Suppressor macrophage treated with lipopolysaccharide for 4 hours (primary cell): ENCODE data around the gene CUEDC2.
A peak's percentile ranks its signal among the peaks of the same experiment; 100 is the strongest.

Experiments
- DNase-seq: peaks from one replicate; pipeline ENCODE4 v3.0.0-alpha.2; 2020

The CUEDC2 gene

DNA sequence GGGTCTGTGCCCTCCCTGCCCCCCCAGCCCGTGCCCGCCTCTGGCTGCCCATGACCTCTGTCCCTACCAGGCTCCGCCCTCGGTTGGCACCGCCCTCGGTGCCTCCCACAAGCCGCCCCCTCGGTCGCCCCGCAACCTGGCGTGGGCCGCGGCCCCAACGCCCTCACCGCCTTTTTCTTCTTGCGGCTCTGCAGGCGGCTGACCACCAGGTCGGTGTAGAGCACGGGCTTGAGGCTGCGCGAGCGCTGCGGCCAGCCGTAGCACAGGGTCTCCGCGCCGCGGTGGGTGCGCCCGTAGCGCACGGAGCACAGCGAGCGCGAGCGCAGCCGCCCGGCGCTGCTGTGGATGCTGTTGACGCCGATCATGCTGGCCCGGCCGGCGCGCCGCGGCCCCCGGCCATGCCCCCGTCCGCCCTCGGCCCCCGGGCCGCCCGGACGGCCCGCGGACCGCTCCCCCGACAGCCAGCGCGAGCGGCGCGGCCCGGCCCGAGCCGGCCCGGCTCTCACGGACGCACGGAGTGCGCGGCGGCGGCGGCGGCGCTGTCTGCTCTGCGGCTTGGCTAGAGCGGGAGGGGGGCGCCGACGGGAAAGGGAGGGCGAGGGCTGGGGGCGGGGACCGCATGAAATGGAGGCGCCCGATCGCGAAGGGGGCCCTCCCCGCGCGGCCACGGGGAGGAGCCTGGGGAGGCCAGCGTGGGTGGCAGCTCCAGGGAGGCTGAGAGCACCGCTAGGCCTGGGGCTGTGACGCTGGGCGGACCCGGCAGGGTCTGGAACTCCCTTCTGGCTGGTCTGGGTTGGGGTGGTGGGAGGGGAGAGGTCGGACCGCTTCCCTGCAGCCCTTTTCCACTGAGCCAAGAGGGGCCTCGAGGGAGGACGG, 23.4 kb downstream of the CUEDC2 start:
- peak; percentile 54 for DNase-seq

DNA sequence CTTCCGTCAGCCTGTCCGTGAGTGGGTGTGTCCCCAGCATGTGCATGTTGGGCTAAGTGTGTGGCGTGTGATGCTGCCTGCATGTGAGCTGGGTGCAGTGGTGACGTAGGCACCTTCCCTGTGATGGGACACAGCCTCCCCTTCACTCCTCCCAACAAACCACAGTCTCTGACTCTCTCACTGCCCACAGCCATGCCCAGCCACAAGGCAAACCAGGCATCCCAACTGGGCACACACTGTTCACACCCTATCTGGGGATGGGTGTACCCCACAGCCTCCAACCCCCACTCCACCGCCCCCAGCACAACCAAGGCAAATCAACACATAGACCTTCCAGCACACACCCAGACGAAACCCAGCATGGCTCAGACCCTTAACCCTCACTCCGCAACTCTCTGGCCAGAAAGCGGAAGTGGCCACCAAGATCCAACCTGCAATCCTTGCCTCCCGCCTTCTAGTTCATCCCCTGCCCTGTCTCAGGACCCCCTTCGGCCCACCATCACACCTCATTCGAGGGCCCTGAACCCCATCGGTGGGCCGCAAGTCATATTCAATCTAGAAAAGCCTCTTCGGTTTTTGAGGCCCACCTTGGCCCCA, 24.1 kb downstream of the CUEDC2 start:
- DNase-seq = peak; percentile 42

DNA sequence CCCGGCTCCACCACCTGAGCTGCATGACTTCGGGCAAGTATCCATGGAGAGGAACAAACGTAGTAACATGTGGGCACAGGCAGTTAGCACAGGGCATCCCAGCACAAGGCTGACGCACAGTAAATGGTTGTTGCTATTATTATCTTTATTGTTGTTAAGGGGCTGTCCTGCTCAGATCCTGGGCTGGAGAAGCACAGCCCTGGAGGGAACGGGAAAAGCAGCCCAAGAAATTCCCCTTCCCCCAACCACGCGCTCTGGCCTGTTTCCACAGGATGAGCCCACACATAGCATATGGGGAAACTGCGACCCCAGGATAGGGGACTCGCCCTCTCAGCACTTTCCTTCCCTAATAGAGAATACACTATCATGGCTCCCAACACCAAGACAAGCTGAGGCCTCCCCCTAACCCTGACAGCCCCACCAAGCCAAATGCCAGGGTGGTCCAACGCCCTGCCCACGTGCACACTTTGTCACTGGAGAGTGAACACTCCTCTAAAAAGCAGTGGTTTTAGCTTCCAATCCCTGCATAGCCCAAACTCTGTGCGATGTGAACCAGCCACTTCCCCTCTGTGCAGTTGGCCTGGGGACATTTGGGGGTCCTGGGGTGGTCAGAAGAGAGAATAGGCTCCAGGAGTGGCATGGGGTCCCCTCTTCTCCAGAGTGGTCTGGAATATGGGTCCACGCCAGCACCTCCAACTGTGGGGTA, 24.8 kb downstream of the CUEDC2 start:
- no peak for DNase-seq

DNA sequence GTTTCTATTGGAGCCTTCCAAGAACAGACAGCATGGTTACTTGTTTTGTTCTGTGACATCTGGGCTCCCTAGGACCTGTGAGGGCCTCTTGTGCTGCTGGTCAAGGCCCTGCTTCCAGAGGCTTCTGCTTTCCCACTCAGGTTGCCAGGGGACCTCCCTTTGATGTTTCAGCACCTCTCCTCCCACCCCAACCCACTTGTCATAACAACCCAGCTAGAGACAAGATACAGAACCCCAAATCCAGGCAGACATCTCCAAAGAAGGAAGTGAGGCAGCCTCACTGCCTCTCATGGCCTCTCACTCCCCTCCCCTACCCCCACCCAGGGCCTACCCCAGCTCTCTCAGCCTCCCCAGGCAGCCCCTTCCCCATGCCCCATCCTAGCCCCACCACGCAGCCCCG, 25.6 kb downstream of the CUEDC2 start:
- no peak for DNase-seq

DNA sequence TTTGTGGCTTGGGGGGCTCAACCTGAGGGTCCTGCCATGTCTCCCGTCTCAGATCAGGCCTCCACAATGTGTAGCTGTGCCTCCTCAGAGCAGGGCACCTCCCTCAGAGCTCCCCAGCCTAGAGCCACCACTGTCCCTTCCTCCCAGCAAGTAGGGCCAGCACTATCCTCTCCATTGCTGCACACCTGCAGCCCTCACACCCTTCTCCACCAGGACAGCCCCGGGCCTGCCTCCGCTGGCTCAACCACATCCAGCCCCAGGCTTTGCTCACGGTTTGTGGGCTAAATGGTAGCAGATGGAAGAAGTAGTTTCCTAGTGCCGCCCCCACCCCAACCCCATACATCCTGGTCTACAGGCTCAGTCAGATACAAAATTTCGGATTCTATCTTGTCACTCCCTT, 26.7 kb downstream of the CUEDC2 start:
- DNase-seq = no peak

DNA sequence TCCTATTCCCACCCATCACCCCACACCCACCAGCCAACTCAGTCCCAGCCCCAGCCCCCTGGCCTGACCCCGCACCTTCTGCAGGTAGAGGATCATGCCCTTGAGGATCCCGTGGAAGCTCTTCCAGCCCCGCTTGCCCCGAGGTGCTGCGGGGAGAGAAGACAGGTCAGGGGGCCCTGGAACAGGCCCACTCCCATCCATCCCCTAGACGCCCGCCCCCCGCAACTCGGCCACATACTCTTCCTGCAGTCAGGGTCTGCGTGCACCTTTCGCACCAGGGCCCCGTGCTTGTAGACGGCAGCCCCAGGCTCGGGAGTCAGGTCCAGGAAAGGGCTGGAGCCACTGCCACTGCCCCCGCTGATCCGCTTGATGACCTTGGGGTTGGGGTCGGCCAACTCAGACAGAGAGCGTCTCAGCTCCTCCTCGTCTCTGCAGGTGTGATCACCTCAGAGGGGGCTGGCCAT, 27.2 kb downstream of the CUEDC2 start:
- no peak for DNase-seq

DNA sequence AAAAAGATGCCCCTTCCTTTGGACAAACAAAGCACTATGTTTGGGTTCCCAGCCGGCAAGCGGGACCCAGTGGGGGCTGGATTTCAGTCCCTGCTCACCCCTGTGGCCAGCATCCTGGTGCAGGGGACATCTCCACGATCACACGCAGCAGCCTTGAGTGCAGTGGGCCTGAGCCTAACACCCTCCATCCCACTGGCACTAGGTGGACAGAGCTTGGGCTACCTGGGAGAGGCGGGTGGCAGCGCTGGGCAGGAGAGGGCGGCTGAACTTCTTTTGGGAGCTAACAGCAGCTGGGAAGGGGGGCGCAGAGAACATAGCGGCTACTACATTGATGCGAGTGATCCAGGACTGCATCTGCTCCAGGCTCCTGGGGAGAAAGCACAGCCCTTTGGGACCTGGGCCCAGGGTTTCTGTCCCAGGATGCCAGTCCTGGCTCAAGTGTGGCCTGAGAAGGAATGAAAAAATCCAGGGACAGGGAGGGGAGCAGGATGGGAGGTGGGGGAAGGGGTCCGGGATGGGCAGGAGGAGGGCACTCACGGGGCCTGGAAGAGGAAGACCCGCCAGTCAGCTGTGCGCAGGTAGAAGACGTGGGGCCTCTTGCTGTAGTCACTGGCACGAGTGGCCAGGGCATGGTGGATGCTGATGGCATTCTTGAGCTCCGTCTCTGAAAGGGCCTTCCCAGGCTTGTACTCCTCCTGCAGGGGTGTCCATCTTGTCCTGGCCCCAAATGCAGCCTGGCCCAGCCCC, 27.8 kb downstream of the CUEDC2 start:
- DNase-seq = no peak

DNA sequence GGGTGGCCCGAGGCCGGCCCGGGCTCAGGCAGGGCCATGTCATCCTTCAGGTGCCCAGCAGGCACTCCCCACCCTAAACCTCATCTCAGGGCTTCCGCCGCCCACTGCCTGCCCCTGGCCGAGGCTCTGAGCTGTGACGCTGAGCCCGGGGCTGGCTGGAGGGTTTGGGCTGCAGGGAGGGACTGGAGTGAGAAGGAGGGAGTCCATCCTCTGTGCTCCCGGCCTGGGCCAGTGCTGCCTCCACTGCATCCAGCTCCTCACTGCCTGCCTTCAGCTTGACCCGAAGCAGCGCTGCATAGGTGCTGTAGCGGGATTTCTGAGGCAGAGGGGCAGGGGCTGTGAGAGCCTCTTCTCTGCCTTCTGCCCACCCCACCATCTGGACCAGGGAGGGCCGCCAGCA, 29.3 kb downstream of the CUEDC2 start:
- no peak for DNase-seq

DNA sequence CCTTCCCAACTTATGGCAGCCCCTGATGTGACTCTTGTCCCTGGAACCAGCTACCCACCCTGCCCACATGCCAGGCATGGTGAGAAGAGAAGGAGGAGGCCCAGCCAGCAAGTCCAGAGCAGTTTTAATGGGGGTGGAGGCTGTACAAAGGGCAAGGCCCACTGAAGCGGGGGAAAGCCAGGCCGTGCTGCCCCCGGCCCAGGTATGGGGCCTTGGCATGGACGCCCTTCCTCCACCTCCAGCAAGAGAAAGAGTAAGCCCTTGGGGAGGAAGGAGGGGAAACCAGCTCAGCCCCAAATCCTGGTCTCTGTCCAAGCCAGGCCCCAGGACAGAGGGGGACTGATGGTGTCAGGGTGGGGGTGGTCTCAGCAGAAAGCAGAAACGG, 29.9 kb downstream of the CUEDC2 start:
- no peak for DNase-seq

DNA sequence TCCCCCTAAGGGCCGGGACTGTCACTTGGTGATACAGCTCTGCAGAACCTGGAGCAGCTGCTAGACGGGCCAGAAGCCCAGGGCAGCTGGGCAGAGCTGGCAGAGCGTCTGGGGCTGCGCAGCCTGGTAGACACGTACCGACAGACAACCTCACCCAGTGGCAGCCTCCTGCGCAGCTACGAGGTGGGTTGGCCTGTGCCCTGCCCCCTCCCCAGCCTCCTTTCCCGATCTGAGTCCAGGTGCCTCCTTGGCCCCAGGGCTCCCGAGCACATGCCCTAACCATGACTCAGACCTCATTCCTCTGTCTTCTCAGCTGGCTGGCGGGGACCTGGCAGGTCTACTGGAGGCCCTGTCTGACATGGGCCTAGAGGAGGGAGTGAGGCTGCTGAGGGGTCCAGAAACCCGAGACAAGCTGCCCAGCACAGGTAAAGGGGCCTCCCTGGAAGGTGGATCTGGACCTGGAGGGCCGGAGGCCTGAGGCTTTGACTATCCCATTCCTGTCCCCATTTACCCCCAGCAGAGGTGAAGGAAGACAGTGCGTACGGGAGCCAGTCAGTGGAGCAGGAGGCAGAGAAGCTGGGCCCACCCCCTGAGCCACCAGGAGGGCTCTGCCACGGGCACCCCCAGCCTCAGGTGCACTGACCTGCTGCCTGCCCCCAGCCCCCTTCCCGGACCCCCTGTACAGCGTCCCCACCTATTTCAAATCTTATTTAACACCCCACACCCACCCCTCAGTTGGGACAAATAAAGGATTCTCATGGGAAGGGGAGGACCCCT, 30.5 kb downstream of the CUEDC2 start:
- DNase-seq = no peak

DNA sequence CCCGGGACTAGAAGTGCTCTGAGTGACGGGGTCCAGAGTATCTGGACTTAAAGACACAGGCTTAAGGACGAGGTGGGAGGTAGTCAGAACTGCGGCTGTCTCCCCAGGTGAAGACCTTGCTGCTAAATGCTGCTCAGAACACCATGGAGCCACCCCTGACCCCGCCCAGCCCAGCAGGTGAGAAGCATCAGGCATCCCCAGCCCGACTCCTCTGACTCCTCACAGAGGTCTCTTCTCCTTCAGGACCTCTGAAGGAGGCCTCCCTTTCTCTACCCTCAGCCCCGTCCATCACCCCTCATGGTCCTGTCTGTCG, 31.1 kb downstream of the CUEDC2 start:
- DNase-seq = no peak

DNA sequence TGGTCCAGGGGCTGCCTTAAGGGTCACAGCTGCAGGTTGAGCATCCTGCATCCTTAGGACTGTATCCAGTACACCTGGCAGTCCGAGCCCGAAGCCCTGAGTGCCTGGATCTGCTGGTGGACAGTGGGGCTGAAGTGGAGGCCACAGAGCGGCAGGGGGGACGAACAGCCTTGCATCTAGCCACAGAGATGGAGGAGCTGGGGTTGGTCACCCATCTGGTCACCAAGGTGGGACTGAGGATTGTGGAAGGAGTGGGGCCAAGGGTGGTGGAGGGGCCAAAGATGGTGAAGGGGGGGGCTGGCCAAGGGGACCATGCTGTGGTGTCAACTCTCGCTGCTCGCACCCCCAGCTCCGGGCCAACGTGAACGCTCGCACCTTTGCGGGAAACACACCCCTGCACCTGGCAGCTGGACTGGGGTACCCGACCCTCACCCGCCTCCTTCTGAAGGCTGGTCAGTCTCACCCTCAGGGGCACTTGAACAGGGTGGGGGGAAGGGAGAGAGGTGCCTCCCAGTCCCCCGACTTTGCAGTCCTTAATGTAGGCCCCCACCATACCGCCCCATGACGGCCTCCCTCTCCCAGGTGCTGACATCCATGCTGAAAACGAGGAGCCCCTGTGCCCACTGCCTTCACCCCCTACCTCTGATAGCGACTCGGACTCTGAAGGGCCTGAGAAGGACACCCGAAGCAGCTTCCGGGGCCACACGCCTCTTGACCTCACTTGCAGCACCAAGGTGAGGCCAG, 31.6 kb downstream of the CUEDC2 start:
- DNase-seq = no peak

DNA sequence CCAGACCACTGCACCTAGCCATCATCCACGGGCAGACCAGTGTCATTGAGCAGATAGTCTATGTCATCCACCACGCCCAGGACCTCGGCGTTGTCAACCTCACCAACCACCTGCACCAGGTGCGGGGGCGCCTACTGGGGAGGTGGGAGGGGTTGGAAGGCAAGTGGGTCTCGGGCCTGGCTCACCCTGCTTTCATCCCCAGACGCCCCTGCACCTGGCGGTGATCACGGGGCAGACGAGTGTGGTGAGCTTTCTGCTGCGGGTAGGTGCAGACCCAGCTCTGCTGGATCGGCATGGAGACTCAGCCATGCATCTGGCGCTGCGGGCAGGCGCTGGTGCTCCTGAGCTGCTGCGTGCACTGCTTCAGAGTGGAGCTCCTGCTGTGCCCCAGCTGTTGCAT, 32.3 kb downstream of the CUEDC2 start:
- no peak for DNase-seq

DNA sequence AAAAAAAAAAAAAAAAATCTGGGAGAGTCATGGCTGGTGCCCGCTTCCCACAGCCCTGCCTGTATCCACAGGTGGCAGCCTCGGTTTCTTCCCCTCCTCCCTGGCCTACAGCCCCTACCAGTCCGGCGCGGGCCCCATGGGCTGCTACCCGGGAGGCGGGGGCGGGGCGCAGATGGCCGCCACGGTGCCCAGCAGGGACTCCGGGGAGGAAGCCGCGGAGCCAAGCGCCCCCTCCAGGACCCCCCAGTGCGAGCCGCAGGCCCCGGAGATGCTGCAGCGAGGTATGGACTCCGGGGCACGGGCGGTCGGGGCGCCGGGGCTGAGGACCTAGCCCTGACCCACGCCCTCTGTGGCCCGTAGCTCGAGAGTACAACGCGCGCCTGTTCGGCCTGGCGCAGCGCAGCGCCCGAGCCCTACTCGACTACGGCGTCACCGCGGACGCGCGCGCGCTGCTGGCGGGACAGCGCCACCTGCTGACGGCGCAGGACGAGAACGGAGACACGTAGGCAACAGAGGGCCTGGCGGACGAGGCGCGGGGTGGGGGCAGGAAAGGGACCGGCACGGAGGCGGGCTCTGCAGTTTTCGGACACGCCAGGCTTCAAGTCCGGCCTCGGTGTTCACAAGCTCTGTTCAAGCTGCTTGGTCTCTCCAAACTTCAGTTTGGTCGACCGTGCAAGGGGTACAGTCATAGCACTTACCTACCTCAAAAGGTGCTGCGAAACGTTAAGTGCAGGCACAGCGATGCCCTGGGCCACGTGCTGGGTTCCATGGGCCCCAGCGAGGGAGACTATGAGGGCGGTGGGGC, 33.0 kb downstream of the CUEDC2 start:
- DNase-seq = peak; percentile 92

DNA sequence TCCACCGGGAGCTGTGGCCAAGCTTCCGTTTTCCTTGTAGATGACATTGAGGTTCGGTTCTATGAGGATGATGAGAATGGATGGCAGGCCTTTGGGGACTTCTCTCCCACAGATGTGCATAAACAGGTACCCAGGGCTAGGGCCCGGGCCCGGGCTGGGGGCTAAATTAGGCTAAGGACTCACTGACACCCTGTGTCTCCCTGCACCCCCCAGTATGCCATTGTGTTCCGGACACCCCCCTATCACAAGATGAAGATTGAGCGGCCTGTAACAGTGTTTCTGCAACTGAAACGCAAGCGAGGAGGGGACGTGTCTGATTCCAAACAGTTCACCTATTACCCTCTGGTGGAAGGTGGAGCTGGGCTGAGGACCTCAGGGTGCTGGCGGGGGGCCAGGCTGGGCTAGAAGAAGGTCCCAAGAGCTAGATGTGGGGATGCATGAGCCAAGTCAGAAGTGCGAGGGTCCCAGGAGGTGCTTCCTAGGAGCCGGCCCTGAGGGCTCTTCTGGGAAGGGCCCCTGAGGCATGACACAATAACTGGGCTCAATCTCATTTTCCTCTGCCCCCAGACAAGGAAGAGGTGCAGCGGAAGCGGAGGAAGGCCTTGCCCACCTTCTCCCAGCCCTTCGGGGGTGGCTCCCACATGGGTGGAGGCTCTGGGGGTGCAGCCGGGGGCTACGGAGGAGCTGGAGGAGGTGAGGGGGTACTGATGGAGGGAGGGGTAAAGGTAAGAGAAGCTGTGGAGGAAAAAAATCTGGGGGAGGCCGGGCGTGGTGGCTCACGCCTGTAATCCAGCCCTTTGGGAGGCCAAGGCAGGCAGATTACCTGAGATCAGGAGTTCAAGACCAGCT, 34.0 kb downstream of the CUEDC2 start:
- DNase-seq = no peak

DNA sequence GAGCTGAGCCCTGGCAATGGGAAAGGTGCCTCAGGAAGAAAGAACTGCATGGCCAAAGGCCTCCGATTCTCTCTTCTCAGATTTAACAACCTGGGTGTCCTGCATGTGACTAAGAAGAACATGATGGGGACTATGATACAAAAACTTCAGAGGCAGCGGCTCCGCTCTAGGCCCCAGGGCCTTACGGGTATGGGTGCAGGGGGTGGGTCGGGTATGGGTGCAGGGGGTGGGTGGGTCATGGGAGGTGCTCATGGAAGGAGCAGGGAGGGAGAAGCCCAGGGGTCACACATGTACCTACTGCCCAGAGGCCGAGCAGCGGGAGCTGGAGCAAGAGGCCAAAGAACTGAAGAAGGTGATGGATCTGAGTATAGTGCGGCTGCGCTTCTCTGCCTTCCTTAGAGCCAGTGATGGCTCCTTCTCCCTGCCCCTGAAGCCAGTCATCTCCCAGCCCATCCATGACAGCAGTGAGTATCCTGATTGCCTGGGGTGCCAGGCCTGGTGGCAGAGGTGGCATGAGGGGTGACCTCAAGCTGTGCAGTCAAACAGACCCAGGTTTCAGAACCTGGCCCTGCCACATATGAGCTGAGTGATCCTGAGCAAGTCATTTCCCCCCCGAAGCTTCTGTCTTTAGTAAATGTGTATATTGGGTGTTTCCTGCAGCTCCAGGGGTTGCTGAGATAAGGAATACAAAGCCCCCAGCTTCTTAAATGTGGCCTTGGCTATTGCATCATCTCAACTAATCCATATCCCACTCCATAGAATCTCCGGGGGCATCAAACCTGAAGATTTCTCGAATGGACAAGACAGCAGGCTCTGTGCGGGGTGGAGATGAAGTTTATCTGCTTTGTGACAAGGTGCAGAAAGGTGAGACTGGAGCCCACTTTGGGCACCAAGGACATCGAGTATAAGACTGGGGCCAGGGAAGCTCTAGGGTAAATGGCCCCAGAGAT, 34.9 kb downstream of the CUEDC2 start:
- DNase-seq = no peak

DNA sequence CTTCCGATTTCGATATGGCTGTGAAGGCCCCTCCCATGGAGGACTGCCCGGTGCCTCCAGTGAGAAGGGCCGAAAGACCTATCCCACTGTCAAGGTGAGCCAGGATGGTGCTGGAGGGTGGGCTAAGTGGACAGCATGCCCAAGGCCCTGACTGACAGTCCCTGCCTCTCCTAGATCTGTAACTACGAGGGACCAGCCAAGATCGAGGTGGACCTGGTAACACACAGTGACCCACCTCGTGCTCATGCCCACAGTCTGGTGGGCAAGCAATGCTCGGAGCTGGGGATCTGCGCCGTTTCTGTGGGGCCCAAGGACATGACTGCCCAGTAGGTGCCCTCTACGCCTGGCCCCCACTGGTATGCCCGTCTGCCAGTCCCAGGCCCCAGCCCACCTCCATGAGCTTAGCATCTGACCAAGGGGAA, 35.6 kb downstream of the CUEDC2 start:
- DNase-seq = no peak

DNA sequence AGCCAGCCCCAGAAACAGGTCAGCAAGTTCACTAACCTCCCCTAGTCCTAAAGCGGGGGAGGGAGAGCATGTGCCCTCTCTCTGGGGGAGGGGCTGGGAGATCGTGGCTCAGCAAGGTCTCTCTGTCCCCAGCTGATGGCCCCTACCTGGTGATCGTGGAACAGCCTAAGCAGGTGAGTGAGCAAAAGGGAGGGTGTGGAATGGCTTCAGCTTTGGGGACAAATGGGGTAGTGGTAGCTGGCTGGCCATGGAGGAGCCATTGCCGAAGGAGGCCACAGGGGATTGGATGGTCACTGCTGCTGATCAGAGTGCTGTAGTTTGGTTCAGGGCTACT, 36.1 kb downstream of the CUEDC2 start:
- DNase-seq = no peak
